Subcutaneous adipose tissue (tissue), 4 donors: ENCODE data around the gene GAN. TPM values are rescaled to one million over a fixed set of nuclear protein-coding genes. Genes with fewer than 3 reads are reported as not detected.

Experiments
- total RNA-seq, 4 donors: library from RNA; depleted of rRNA; stranded (reverse); fragments of >200 nt; gene quantifications; one replicate each; pipeline ENCODE4 v1.1.0, GENCODE V29; 2016
- TF ChIP-seq, protein P1 (sequence below): fragments of 450-650 bp; IDR thresholded peaks from one replicate; pipeline ENCODE4 v1.5.1; 2016; ENCODE audit warnings: low read depth, mild to moderate bottlenecking, control low read depth, antibody characterized with exemption, moderate library complexity

Gene GAN
- total RNA-seq, 4 donors from 2014 or later = 7.5 to 9.5 (median 9.4) TPM

DNA sequence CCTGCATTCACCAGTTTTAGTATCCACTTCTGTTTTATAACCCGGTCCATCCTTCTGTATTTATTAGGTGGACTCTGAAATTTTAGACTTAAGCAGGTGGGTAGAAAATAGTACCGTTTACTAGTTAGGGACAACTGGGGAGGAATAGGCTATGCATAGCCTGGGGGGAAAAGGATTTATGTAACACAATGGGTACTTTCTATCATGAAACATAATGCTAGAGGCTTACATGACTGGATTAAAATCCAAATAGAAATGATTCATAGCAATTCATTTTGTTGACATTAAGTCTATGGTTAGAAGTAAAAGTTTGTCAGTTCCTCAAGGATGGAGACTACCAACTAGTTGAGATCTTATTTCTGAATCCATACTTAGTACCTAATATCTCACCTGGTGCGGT, 18.6 kb downstream of the GAN start:
- TF ChIP-seq, protein P1, sequence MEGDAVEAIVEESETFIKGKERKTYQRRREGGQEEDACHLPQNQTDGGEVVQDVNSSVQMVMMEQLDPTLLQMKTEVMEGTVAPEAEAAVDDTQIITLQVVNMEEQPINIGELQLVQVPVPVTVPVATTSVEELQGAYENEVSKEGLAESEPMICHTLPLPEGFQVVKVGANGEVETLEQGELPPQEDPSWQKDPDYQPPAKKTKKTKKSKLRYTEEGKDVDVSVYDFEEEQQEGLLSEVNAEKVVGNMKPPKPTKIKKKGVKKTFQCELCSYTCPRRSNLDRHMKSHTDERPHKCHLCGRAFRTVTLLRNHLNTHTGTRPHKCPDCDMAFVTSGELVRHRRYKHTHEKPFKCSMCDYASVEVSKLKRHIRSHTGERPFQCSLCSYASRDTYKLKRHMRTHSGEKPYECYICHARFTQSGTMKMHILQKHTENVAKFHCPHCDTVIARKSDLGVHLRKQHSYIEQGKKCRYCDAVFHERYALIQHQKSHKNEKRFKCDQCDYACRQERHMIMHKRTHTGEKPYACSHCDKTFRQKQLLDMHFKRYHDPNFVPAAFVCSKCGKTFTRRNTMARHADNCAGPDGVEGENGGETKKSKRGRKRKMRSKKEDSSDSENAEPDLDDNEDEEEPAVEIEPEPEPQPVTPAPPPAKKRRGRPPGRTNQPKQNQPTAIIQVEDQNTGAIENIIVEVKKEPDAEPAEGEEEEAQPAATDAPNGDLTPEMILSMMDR = no peak

DNA sequence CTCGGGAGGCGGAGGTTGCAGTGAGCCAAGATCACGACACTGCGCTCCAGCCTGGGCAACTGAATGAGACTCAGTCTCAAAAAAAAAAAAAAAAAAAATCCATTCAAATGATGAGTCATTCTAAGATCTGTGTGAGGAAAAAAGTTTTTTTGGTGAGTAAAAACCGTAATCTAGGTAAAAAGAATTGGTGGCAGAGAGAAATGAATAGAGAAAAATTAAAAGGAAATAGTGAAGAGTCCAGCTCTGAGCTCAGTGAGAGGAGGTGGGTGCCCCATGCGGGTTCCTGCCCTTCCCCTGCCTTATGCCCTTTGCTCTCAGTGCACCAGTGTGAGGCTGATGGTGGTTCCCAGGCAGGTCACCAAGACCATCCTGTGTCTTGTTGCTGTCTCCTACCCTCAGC, 20.9 kb downstream of the GAN start:
- TF ChIP-seq, protein P1 = no peak

DNA sequence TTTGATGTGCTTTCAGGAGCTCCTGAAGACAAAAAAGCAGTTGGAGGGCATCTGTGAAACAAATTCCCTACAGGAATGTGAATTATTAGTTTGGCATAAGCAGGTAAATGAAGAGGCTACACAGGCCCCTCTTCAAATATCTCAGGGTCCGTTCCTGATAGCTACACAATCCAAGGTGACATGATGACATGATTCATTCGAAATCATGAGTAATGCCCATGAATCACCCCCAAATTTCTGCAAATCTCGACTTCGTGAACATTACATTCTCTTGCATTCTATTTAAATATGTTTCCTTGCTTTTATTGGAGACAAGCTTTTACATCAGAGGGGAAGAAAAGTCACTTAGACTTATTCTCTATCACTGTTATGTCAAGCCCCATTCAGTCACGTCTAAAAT, 22.3 kb downstream of the GAN start:
- TF ChIP-seq, protein P1 = no peak

DNA sequence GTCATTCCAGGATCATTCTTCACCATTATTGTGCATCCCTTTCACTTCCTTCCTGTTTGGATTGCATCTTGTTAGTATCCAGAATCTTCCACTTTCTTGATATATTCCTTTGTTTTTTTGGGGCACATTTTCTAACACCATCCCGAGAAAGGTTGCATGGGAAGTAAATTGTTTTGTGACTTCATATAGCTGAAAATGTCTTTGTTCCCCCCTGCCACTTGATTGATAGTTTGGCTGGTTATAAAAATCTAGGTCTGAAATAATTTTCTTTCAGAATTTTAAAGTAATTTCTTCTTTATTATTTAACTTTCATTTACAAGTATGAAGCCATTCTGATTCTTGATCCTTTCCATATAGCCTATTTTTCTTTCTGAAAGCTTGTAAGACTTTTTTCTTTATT, 32.7 kb downstream of the GAN start:
- TF ChIP-seq, protein P1 = no peak

DNA sequence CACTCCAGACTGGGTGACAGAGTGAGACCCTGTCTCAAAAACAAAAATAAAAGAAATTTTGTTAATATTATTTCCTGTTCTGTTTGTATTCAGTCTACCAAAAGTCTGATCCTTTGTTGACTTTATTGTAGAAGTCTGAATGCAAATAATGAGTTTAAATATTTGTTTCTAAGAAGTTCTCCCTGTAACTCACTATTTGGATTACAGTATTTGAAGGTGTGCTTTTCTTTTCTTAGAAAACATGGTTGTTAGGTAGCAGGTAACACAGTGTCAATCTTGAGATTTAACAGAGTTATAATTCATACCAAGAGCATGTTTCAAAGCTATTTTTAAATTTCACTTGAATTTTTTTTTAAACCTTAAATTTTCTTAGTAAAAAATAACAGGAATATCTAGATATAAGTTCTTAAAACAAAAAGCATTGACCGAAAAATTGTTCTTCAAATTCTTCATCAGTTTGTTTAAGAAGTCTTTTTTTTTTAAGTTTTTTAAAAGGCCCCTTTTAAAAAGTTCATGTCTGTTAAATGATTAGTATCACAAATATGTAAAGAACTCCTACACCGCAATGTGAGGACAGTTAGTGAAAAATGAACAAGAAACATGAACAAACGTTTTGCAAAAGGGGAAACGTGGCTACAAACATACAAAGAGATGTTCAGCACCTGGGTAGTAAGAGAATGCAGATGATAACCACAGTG, 35.0 kb downstream of the GAN start:
- TF ChIP-seq, protein P1 = no peak

DNA sequence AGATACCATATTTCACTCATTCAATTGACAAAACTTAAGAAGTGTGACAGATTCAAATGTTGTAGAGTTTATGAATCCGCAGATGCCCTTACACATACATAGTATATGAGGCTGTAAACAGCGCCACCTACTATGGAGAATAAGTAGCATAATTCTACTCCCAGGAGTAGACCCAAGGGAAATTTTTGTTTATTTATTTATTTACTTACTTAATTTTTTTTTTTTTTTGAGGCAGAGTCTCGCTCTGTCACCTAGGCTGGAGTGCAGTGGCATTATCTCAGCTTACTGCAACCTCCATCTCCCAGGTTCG, 35.5 kb downstream of the GAN start:
- TF ChIP-seq, protein P1 = no peak

DNA sequence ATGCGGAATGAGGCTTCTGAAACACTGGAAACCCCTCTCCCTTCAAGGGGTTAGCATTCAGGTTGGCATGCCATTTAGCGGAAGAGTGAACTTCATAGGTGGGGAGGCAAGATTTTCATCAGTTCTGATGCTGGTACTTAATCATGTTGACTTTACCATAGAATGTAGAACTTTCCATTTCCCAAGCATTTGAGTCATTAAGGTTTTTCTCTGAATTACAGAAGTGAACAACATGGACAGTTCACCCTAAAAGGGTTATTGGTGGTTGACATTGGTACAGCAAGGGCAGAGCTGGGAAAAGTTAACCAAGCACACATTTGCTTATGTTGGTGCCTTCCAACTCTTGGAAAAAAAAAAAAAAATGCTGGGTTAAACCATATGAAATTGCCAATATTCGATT, 39.1 kb downstream of the GAN start:
- TF ChIP-seq, protein P1 = no peak
